ENCODE data around the gene N4BP2L2. TPM values are rescaled to one million over a fixed set of nuclear protein-coding genes. Genes with fewer than 3 reads are reported as not detected.
"Not testable (repeated sequence)": the region's sequence is repeated elsewhere in the genome, so short reads cannot be mapped to it uniquely, and the experiment has no call there.

Gene N4BP2L2
- total and polyA plus RNA-seq, 5 donors from 2014 or later, result 161 to 242 (median 213) TPM

DNA sequence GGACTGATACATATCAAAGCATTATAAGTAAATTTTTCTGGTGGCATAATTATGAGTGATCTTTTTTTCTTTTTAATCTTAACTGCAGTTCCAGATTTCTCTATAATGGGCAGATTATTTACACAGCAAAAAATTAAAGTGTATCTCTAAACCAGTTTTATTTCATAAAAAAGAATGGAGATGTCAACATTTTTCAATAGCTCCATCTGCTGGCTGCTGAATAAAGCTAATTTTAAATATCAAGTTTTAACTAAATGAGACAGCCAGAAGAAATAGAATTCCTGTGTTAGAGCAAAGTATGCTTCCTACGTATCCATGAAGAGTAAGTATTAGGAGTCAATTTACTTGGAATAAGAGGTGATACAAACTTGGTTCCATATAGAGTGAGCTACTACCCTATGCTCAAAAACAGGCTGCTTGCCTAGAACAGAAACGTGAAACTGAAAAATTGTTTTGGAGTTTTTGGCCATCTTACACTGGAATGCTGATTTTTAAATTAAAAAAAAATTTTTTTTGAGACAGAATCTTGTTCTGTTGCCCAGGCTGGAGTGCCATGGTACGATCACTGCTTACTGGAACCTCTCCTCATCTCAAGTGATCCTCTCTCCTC, 42.7 kb upstream of the N4BP2L2 start:
- H3K9me3 Mint-ChIP-seq, result peaks cover 3 to 16% (median 11%) of the 10 kb centered on the region in 7 donors
- H3K27me3 ChIP-seq (ENCODE audit: control insufficient read depth, insufficient read depth, low read length), result no peaks in the 10 kb centered on the region
- peaks cover 5% of the 10 kb centered on the region for H3K36me3 Mint-ChIP-seq
- peaks cover 8% of the 10 kb centered on the region for H3K4me1 ChIP-seq (ENCODE audit: control insufficient read depth, insufficient read depth, low read length, poor library complexity, severe bottlenecking)
- peaks cover 24% of the 10 kb centered on the region for H3K27me3 Mint-ChIP-seq
- DNase-seq (peak in 2 of 3 donors; percentile 35 to 45), ATAC-seq (ENCODE audit: low read depth in 2 of 2) (no peak)
- peaks cover 6 to 15% of the 10 kb centered on the region in 2 experiments for H3K9me3 ChIP-seq (ENCODE audit: control insufficient read depth in 2 of 2, low read length in 2 of 2)
- H3K4me1 Mint-ChIP-seq, result peaks cover 4 to 11% (median 8%) of the 10 kb centered on the region in 4 donors
- no peaks in the 10 kb centered on the region for H3K36me3 ChIP-seq (ENCODE audit: control insufficient read depth, insufficient read depth, low read length)
- H3K4me3 ChIP-seq (ENCODE audit: low read depth, low read length), result no peak overlapping the region
- H3K4me3 Mint-ChIP-seq, result peak overlapping the region in 2 of 4 donors; percentile 10 to 48
- no peak overlapping the region for H3K27ac ChIP-seq (ENCODE audit: insufficient read depth, low read length, poor library complexity, severe bottlenecking)
- H3K27ac Mint-ChIP-seq, result no peak overlapping the region

GRCh38 chr13:32577032-32577431, 38.4 kb upstream of the N4BP2L2 start:
- Histone ChIP-seq H3K27ac (ENCODE audit: insufficient read depth, low read length, poor library complexity, severe bottlenecking) (no peak overlapping the region), H3K4me1 (ENCODE audit: control insufficient read depth, insufficient read depth, low read length, poor library complexity, severe bottlenecking) (no peaks in the 10 kb centered on the region), H3K4me3 (ENCODE audit: low read depth, low read length) (no peak overlapping the region), H3K36me3 (ENCODE audit: control insufficient read depth, insufficient read depth, low read length) (no peaks in the 10 kb centered on the region), H3K9me3 (ENCODE audit: control insufficient read depth in 2 of 2, low read length in 2 of 2) (peaks cover 6 to 15% of the 10 kb centered on the region in 2 experiments), H3K27me3 (ENCODE audit: control insufficient read depth, insufficient read depth, low read length) (no peaks in the 10 kb centered on the region)
- H3K4me1 Mint-ChIP-seq, result peaks cover 0 to 4% (median 0%) of the 10 kb centered on the region in 4 donors
- H3K9me3 Mint-ChIP-seq, result peaks cover 3 to 16% (median 11%) of the 10 kb centered on the region in 7 donors
- no peaks in the 10 kb centered on the region for H3K27me3 Mint-ChIP-seq
- no peak overlapping the region for H3K27ac Mint-ChIP-seq
- H3K4me3 Mint-ChIP-seq, result no peak overlapping the region
- no peak for ATAC-seq (ENCODE audit: low read depth in 2 of 2)
- DNase-seq, result no peak
- peaks cover 5% of the 10 kb centered on the region for H3K36me3 Mint-ChIP-seq

DNA sequence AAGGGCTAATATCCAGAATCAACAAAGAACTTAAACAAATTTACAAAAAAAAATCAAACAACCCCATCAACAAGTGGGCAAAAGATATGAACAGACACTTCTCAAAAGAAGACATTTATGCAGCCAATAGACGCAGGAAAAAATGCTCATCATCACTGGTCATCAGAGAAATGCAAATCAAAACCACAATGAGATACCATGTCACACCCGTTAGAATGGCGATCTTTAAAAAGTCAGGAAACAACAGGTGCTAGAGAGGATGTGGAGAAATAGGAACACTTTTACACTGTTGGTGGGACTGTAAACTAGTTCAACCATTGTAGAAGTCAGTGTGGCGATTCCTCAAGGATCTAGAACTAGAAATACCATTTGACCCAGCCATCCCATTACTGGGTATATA, 37.1 kb upstream of the N4BP2L2 start:
- not testable (repeated sequence) for H3K27ac ChIP-seq (ENCODE audit: insufficient read depth, low read length, poor library complexity, severe bottlenecking); H3K36me3 ChIP-seq (ENCODE audit: control insufficient read depth, insufficient read depth, low read length); ATAC-seq (ENCODE audit: low read depth in 2 of 2); H3K4me3 ChIP-seq (ENCODE audit: low read depth, low read length); H3K27ac Mint-ChIP-seq; H3K4me1 Mint-ChIP-seq; H3K27me3 ChIP-seq (ENCODE audit: control insufficient read depth, insufficient read depth, low read length); H3K27me3 Mint-ChIP-seq; H3K36me3 Mint-ChIP-seq; DNase-seq; H3K4me3 Mint-ChIP-seq; H3K4me1 ChIP-seq (ENCODE audit: control insufficient read depth, insufficient read depth, low read length, poor library complexity, severe bottlenecking)
- peaks cover 1 to 16% (median 11%) of the 10 kb centered on the region in 7 donors for H3K9me3 Mint-ChIP-seq
- H3K9me3 ChIP-seq (ENCODE audit: control insufficient read depth in 2 of 2, low read length in 2 of 2), result peaks cover 6 to 15% of the 10 kb centered on the region in 2 experiments

GRCh38 chr13:32560842-32561241, 22.2 kb upstream of the N4BP2L2 start:
- not testable (repeated sequence) for H3K4me3 Mint-ChIP-seq; H3K27ac Mint-ChIP-seq; H3K36me3 ChIP-seq (ENCODE audit: control insufficient read depth, insufficient read depth, low read length); DNase-seq; H3K4me3 ChIP-seq (ENCODE audit: low read depth, low read length); H3K27me3 ChIP-seq (ENCODE audit: control insufficient read depth, insufficient read depth, low read length); ATAC-seq (ENCODE audit: low read depth in 2 of 2); H3K27ac ChIP-seq (ENCODE audit: insufficient read depth, low read length, poor library complexity, severe bottlenecking); H3K4me1 Mint-ChIP-seq; H3K4me1 ChIP-seq (ENCODE audit: control insufficient read depth, insufficient read depth, low read length, poor library complexity, severe bottlenecking)
- H3K9me3 ChIP-seq (ENCODE audit: control insufficient read depth in 2 of 2, low read length in 2 of 2), result peaks cover 10 to 14% of the 10 kb centered on the region in 2 experiments
- H3K27me3 Mint-ChIP-seq, result peaks cover 27% of the 10 kb centered on the region
- H3K9me3 Mint-ChIP-seq, result peaks cover 2 to 16% (median 6%) of the 10 kb centered on the region in 7 donors
- H3K36me3 Mint-ChIP-seq, result peaks cover 11% of the 10 kb centered on the region

- no peak overlapping the region for H3K4me3 ChIP-seq (ENCODE audit: low read depth, low read length)
- DNase-seq (no peak), ATAC-seq (ENCODE audit: low read depth in 2 of 2) (no peak)
- H3K27ac ChIP-seq (ENCODE audit: insufficient read depth, low read length, poor library complexity, severe bottlenecking), result no peak overlapping the region
- Mint-ChIP-seq H3K9me3 (peaks cover 0 to 8% (median 3%) of the 10 kb centered on the region in 7 donors), H3K4me3 (no peak overlapping the region), H3K27me3 (peaks cover 25% of the 10 kb centered on the region), H3K36me3 (peaks cover 3% of the 10 kb centered on the region), H3K4me1 (no peaks in the 10 kb centered on the region), H3K27ac (no peak overlapping the region)
- no peaks in the 10 kb centered on the region for H3K9me3 ChIP-seq (ENCODE audit: control insufficient read depth in 2 of 2, low read length in 2 of 2)
- H3K36me3 ChIP-seq (ENCODE audit: control insufficient read depth, insufficient read depth, low read length), result no peaks in the 10 kb centered on the region
- no peaks in the 10 kb centered on the region for H3K4me1 ChIP-seq (ENCODE audit: control insufficient read depth, insufficient read depth, low read length, poor library complexity, severe bottlenecking)
- H3K27me3 ChIP-seq (ENCODE audit: control insufficient read depth, insufficient read depth, low read length), result peaks cover 8% of the 10 kb centered on the region
Observed at GRCh38 chr13:32555613-32556012, 17.0 kb upstream of the N4BP2L2 start.

GRCh38 chr13:32553720-32554119, 15.1 kb upstream of the N4BP2L2 start:
- H3K9me3 ChIP-seq (ENCODE audit: control insufficient read depth in 2 of 2, low read length in 2 of 2), result no peaks in the 10 kb centered on the region
- no peaks in the 10 kb centered on the region for H3K4me1 ChIP-seq (ENCODE audit: control insufficient read depth, insufficient read depth, low read length, poor library complexity, severe bottlenecking)
- Mint-ChIP-seq H3K4me3 (no peak overlapping the region), H3K36me3 (peaks cover 2% of the 10 kb centered on the region), H3K27ac (no peak overlapping the region), H3K27me3 (peaks cover 33% of the 10 kb centered on the region), H3K9me3 (peaks cover 0 to 7% (median 0%) of the 10 kb centered on the region in 7 donors), H3K4me1 (no peaks in the 10 kb centered on the region)
- H3K27me3 ChIP-seq (ENCODE audit: control insufficient read depth, insufficient read depth, low read length), result peaks cover 7% of the 10 kb centered on the region
- no peaks in the 10 kb centered on the region for H3K36me3 ChIP-seq (ENCODE audit: control insufficient read depth, insufficient read depth, low read length)
- no peak overlapping the region for H3K27ac ChIP-seq (ENCODE audit: insufficient read depth, low read length, poor library complexity, severe bottlenecking)
- ATAC-seq (ENCODE audit: low read depth in 2 of 2), result no peak
- H3K4me3 ChIP-seq (ENCODE audit: low read depth, low read length), result no peak overlapping the region
- DNase-seq, result no peak

DNA sequence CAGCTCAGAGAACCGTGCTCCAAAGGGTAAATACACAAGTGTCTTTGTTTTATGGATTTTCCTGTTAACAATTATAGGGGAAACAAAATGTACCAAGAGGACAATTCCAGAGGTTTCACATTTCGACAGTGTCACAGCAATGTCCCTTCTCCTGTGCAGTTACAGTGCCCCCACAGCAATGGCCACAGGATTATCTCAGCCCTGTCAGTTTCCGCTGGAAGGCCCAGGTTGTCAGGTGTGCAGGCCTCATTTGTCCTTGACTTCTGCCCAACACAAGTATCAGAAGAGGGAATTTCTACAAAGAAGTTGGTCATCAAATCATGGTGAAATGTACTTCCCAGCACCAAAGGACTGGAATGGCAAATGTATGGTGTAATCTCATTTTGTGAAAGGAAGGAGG, 11.2 kb upstream of the N4BP2L2 start:
- Histone ChIP-seq H3K27ac (ENCODE audit: insufficient read depth, low read length, poor library complexity, severe bottlenecking) (no peak overlapping the region), H3K9me3 (ENCODE audit: control insufficient read depth in 2 of 2, low read length in 2 of 2) (no peaks in the 10 kb centered on the region), H3K4me1 (ENCODE audit: control insufficient read depth, insufficient read depth, low read length, poor library complexity, severe bottlenecking) (no peaks in the 10 kb centered on the region), H3K27me3 (ENCODE audit: control insufficient read depth, insufficient read depth, low read length) (peaks cover 12% of the 10 kb centered on the region), H3K36me3 (ENCODE audit: control insufficient read depth, insufficient read depth, low read length) (no peaks in the 10 kb centered on the region), H3K4me3 (ENCODE audit: low read depth, low read length) (no peak overlapping the region)
- Mint-ChIP-seq H3K27me3 (peaks cover 54% of the 10 kb centered on the region), H3K27ac (no peak overlapping the region), H3K9me3 (peaks cover 0 to 4% (median 0%) of the 10 kb centered on the region in 7 donors), H3K36me3 (no peaks in the 10 kb centered on the region), H3K4me3 (no peak overlapping the region), H3K4me1 (no peaks in the 10 kb centered on the region)
- ATAC-seq (ENCODE audit: low read depth in 2 of 2) (no peak), DNase-seq (no peak)

- Mint-ChIP-seq H3K27me3 (peaks cover 60% of the 10 kb centered on the region), H3K9me3 (peaks cover 0 to 2% (median 0%) of the 10 kb centered on the region in 7 donors), H3K4me1 (no peaks in the 10 kb centered on the region), H3K36me3 (no peaks in the 10 kb centered on the region), H3K27ac (no peak overlapping the region), H3K4me3 (no peak overlapping the region)
- no peak overlapping the region for H3K4me3 ChIP-seq (ENCODE audit: low read depth, low read length)
- ATAC-seq (ENCODE audit: low read depth in 2 of 2) (no peak), DNase-seq (no peak)
- H3K27ac ChIP-seq (ENCODE audit: insufficient read depth, low read length, poor library complexity, severe bottlenecking), result no peak overlapping the region
- no peaks in the 10 kb centered on the region for H3K9me3 ChIP-seq (ENCODE audit: control insufficient read depth in 2 of 2, low read length in 2 of 2)
- peaks cover 12% of the 10 kb centered on the region for H3K27me3 ChIP-seq (ENCODE audit: control insufficient read depth, insufficient read depth, low read length)
- H3K4me1 ChIP-seq (ENCODE audit: control insufficient read depth, insufficient read depth, low read length, poor library complexity, severe bottlenecking), result no peaks in the 10 kb centered on the region
- no peaks in the 10 kb centered on the region for H3K36me3 ChIP-seq (ENCODE audit: control insufficient read depth, insufficient read depth, low read length)
Observed at GRCh38 chr13:32548837-32549236, 10.2 kb upstream of the N4BP2L2 start.
